SK-N-MC (cell line): ENCODE results near the gene LHX1.

Experiments used
- EZH2 ChIP-seq: fragments of 200-600 bp; sonication (generic); IDR thresholded peaks from one replicate; pipeline ENCODE4 v1.6.1; 2017; ENCODE audit warnings: antibody characterized with exemption
- FOXP2 ChIP-seq: optimal IDR thresholded peaks from 2 replicates; pipeline ENCODE3; 2011; ENCODE audit warnings: mild to moderate bottlenecking, moderate library complexity; ENCODE audit not compliant: insufficient read depth; ENCODE audit errors: extremely low read length, control extremely low read depth
- POLR2AphosphoS5 ChIP-seq: IDR thresholded peaks from 2 replicates; pipeline ENCODE4 v1.6.1; 2012; ENCODE audit warnings: mild to moderate bottlenecking, low read depth, low read length, borderline replicate concordance

GRCh38 chr17:36945140-36945539, 7.9 kb downstream of the LHX1 start:
- TF ChIP-seq EZH2 (no peak), POLR2AphosphoS5 (no peak), FOXP2 (no peak)
